ENCODE data around the gene KLK10.

KLK10 gene

GRCh38 chr19:50968716-50969412 is 50.6 kb downstream of the KLK10 start:
- no peak for DNase-seq (ENCODE audit: low read depth in 2 of 2)

- DNase-seq (ENCODE audit: low read depth in 2 of 2) = no peak
These were observed 51.4 kb downstream of the KLK10 start for GRCh38 chr19:50967929-50968715.

- DNase-seq (ENCODE audit: low read depth in 2 of 2) = no peak
These were observed 55.2 kb downstream of the KLK10 start for GRCh38 chr19:50964266-50964665.

- DNase-seq (ENCODE audit: low read depth in 2 of 2) = no peak
These were observed 56.1 kb downstream of the KLK10 start for GRCh38 chr19:50963381-50963780.
